SK-N-SH treated with all-trans-retinoic acid at 6 μM for 48 hours (cell line): ENCODE results near the gene FAM180A.

ENCODE experiments used
- ARNTL ChIP-seq: fragments of 450-650 bp; formaldehyde crosslinking; IDR thresholded peaks from 2 replicates; pipeline ENCODE4 v1.5.0; 2020; ENCODE audit warnings: low read depth, mild to moderate bottlenecking, moderate library complexity, borderline replicate concordance
- ESRRG ChIP-seq: fragments of 250-450 bp; sonication (Bioruptor Pico); IDR thresholded peaks from 2 replicates; pipeline ENCODE4 v1.6.1; 2021; ENCODE audit warnings: mild to moderate bottlenecking
- ISL1 ChIP-seq: fragments of 250-450 bp; sonication (Bioruptor Pico); IDR thresholded peaks from 2 replicates; pipeline ENCODE4 v2.1.2; 2022; ENCODE audit warnings: mild to moderate bottlenecking, moderate library complexity
- TCF4 ChIP-seq: fragments of 250-450 bp; sonication (Bioruptor Pico); IDR thresholded peaks from 2 replicates; pipeline ENCODE4 v1.8.0; 2021; ENCODE audit warnings: mild to moderate bottlenecking, moderate library complexity, borderline replicate concordance
- TOX ChIP-seq: fragments of 250-450 bp; sonication (Bioruptor Pico); IDR thresholded peaks from 2 replicates; pipeline ENCODE4 v1.8.0; 2021; ENCODE audit warnings: mild to moderate bottlenecking, moderate library complexity, borderline replicate concordance
- ZFP3 ChIP-seq: fragments of 250-450 bp; sonication (Bioruptor Pico); IDR thresholded peaks from 2 replicates; pipeline ENCODE4 v1.5.0; 2020; ENCODE audit warnings: mild to moderate bottlenecking, moderate library complexity
- ZNF565 ChIP-seq: fragments of 450-650 bp; formaldehyde crosslinking; conservative IDR thresholded peaks from 2 replicates; pipeline ENCODE4 v1.5.0; 2020; ENCODE audit warnings: low read depth, mild to moderate bottlenecking, moderate library complexity
- ZNF8 ChIP-seq: fragments of 450-650 bp; formaldehyde crosslinking; IDR thresholded peaks from 2 replicates; pipeline ENCODE4 v1.5.0; 2020; ENCODE audit warnings: mild to moderate bottlenecking, moderate library complexity

- no peak for TF ChIP-seq TCF4 (CRISPR knock-in tag)
- no peak for TF ChIP-seq ISL1 (CRISPR knock-in tag)
- no peak for TF ChIP-seq ZNF565
- TF ChIP-seq TOX, result no peak
- TF ChIP-seq ZFP3 (CRISPR knock-in tag), result no peak
- no peak for TF ChIP-seq ZNF8 (CRISPR knock-in tag)
- no peak for TF ChIP-seq ESRRG
- TF ChIP-seq ARNTL (CRISPR knock-in tag), result no peak
These were observed 34.2 kb upstream of the FAM180A start for GRCh38 chr7:135782801-135783200.
